Common myeloid progenitor, CD34-positive (primary cell): Measurements from ENCODE around the gene RASGEF1C.

Experiments
- CTCF ChIA-PET: fragments of 350-600 bp; sonication (Branson Sonifier 250); formaldehyde crosslinking; loops from one replicate; lab custom pipeline; 2021; ENCODE audit warnings: antibody characterized with exemption; lab: Charles Lee
- POLR2A ChIA-PET: fragments of 350-600 bp; sonication (Branson Sonifier 250); formaldehyde crosslinking; loops from one replicate; lab custom pipeline; 2021; ENCODE audit warnings: antibody characterized with exemption; lab: Charles Lee
- DNase-seq, 3 donors: peaks; one replicate each; pipeline versions ENCODE4 v3.0.0 to v3.0.0-alpha.2; 2013
- H3K27ac ChIP-seq, 2 experiments: 1 replicate in 1 of 2; 2 replicates in 1 of 2; pipeline ENCODE4 v1.7.0; 2013; ENCODE audit warnings: inconsistent platforms in 2 of 2, low read length in 2 of 2, mild to moderate bottlenecking in 2 of 2, low read depth in 1 of 2, moderate library complexity in 1 of 2; ENCODE audit not compliant: severe bottlenecking in 2 of 2, insufficient read depth in 1 of 2, poor library complexity in 1 of 2
- H3K27me3 ChIP-seq, 5 experiments: replicated peaks in 2 of 5; 1 replicate in 3 of 5; 2 replicates in 2 of 5; pipeline versions ENCODE4 v1.6.1 to v1.7.0; 2013; ENCODE audit warnings: low read length in 4 of 5, mild to moderate bottlenecking in 2 of 5, moderate library complexity in 2 of 5, inconsistent platforms in 1 of 5; ENCODE audit not compliant: insufficient read depth in 5 of 5, control insufficient read depth in 4 of 5
- H3K36me3 ChIP-seq, 4 experiments: 1 replicate in 2 of 4; 2 replicates in 2 of 4; pipeline versions ENCODE4 v1.6.1 to v1.7.0; 2013; ENCODE audit warnings: low read length in 3 of 4, control low read depth in 1 of 4, mild to moderate bottlenecking in 1 of 4; ENCODE audit not compliant: control insufficient read depth in 4 of 4, insufficient read depth in 4 of 4
- H3K4me1 ChIP-seq, 4 experiments: 1 replicate in 3 of 4; 2 replicates in 1 of 4; pipeline versions ENCODE4 v1.6.1 to v1.7.1; 2013; ENCODE audit warnings: low read length in 3 of 4, mild to moderate bottlenecking in 3 of 4, control low read depth in 1 of 4, inconsistent platforms in 1 of 4, moderate library complexity in 1 of 4; ENCODE audit not compliant: control insufficient read depth in 4 of 4, insufficient read depth in 4 of 4; ENCODE audit errors: control extremely low read depth in 1 of 4
- H3K4me3 ChIP-seq, 7 experiments: 1 replicate in 4 of 7; 2 replicates in 3 of 7; pipeline versions ENCODE4 v1.5.1 to v1.7.0; 2013; ENCODE audit warnings: mild to moderate bottlenecking in 7 of 7, low read length in 6 of 7, moderate library complexity in 6 of 7, inconsistent platforms in 2 of 7, low read depth in 2 of 7, control low read depth in 1 of 7; ENCODE audit not compliant: insufficient read depth in 4 of 7, control insufficient read depth in 1 of 7; ENCODE audit errors: extremely low read depth in 1 of 7
- H3K9me3 ChIP-seq, 5 experiments: 1 replicate in 4 of 5; 2 replicates in 1 of 5; pipeline versions ENCODE4 v1.6.1 to v1.7.1; 2013; ENCODE audit warnings: low read length in 4 of 5, mild to moderate bottlenecking in 2 of 5, inconsistent platforms in 1 of 5, low read depth in 1 of 5, moderate library complexity in 1 of 5; ENCODE audit not compliant: control insufficient read depth in 4 of 5, insufficient read depth in 2 of 5; ENCODE audit errors: control extremely low read depth in 1 of 5
- WGBS: methylation state at CpG from one replicate; pipeline ENCODE4 v1.1.5; 2013; ENCODE audit not compliant: insufficient coverage; 5-methylcytosine and 5-hydroxymethylcytosine counted together

Gene RASGEF1C

GRCh38 chr5:180053061-180053602, 155.9 kb downstream of the RASGEF1C start:
- Histone ChIP-seq H3K9me3 (peaks cover 0 to 6% (median 0%) of the 10 kb centered on the region in 5 experiments), H3K4me3 (no peak overlapping the region), H3K27ac (no peak overlapping the region), H3K36me3 (peaks cover 0 to 10% (median 3%) of the 10 kb centered on the region in 4 experiments), H3K4me1 (peaks cover 14 to 37% (median 27%) of the 10 kb centered on the region in 4 experiments), H3K27me3 (no peaks in the 10 kb centered on the region)
- ChIA-PET POLR2A (no interaction called here), CTCF (interaction anchor here (1.0 to 2.7 kb wide), 5 partner anchors 11 to 27 kb away, joined by 3 to 10 read pairs (median 5); no protein-coding TSS in a partner anchor)
- no peak for DNase-seq
- 96% methylated on average over 6 of the region's 8 CpGs for WGBS

- CTCF ChIA-PET: interaction anchor here (1.0 to 2.7 kb wide), 4 partner anchors 10 to 24 kb away, joined by 3 to 10 read pairs (median 4); no protein-coding TSS in a partner anchor
- Histone ChIP-seq H3K36me3 (peaks cover 0 to 5% (median 0%) of the 10 kb centered on the region in 4 experiments), H3K27me3 (no peaks in the 10 kb centered on the region), H3K4me3 (no peak overlapping the region), H3K27ac (peak overlapping the region in 1 of 2 experiments; percentile 18), H3K9me3 (peaks cover 0 to under 1% (median 0%) of the 10 kb centered on the region in 5 experiments), H3K4me1 (peaks cover 17 to 44% (median 34%) of the 10 kb centered on the region in 4 experiments)
- 100% methylated on average over 3 of the region's 5 CpGs for WGBS
- DNase-seq: no peak
- POLR2A ChIA-PET: no interaction called here
Observed at GRCh38 chr5:180052211-180052818, 156.7 kb downstream of the RASGEF1C start.
